GM12878 (cell line): ENCODE results near the gene OMP. TPM values are rescaled to one million over a fixed set of nuclear protein-coding genes. Genes with fewer than 3 reads are reported as not detected.

Source experiments
- ATAC-seq: fragments of 200-7000 bp; cut with Tn5 transposase; 3 replicates; pipeline ENCODE4 v1.9.1; 2020; ENCODE audit warnings: mild to moderate bottlenecking, moderate library complexity
- BruUV-seq: library from RNA; stranded (reverse); fragments of 400-500 nt; replicated peaks from 2 replicates; lab custom pipeline; 2021; lab: Mats Ljungman, UMichigan
- CTCF ChIA-PET: fragments of 300-600 bp; sonication (Branson Sonifier 250); formaldehyde crosslinking; extraction: SDS; loops from one replicate; lab custom pipeline; 2021; ENCODE audit warnings: inconsistent platforms; lab: Yijun Ruan, JAX
- POLR2A ChIA-PET: fragments of 350-600 bp; formaldehyde crosslinking; extraction: SDS; loops from one replicate; lab custom pipeline; 2021; ENCODE audit warnings: inconsistent platforms; lab: Charles Lee
- RAD21 ChIA-PET: fragments of 300-600 bp; sonication (Branson Sonifier 250); formaldehyde crosslinking; loops from one replicate; lab custom pipeline; 2023; ENCODE audit warnings: antibody characterized with exemption; ENCODE audit not compliant: unreplicated experiment; lab: Charles Lee
- SMC1A ChIA-PET: fragments of 300-600 bp; sonication (Branson Sonifier 250); formaldehyde crosslinking; loops from one replicate; lab custom pipeline; 2023; ENCODE audit not compliant: unreplicated experiment, uncharacterized antibody; lab: Charles Lee
- DNase-seq: peaks from one replicate; pipeline ENCODE4 v3.0.0-alpha.2; 2011; ENCODE audit warnings: low read depth, low spot score
- FAIRE-seq: peaks from 3 replicates; lab custom pipeline; 2011; peaks lifted over from hg19 to GRCh38; lab: Jason Lieb, UNC
- H2AFZ ChIP-seq: 2 replicates; pipeline ENCODE4 v1.6.0; 2011; ENCODE audit warnings: low read depth, low read length, control low read depth; ENCODE audit not compliant: control insufficient read depth
- H3K27ac ChIP-seq: 2 replicates; pipeline ENCODE4 v1.5.1; 2011; ENCODE audit warnings: control low read depth; ENCODE audit not compliant: control insufficient read depth, insufficient read depth
- H3K27me3 ChIP-seq, 2 experiments: replicated peaks in 1 of 2; 2 replicates each; pipeline versions ENCODE4 v1.6.0 to v1.6.1; 2011; ENCODE audit warnings: low read length in 1 of 2; ENCODE audit not compliant: control insufficient read depth in 2 of 2, insufficient read depth in 2 of 2
- H3K36me3 ChIP-seq, 2 experiments: 2 replicates each; pipeline ENCODE4 v1.5.1; 2011; ENCODE audit warnings: low read length in 1 of 2; ENCODE audit not compliant: control insufficient read depth in 2 of 2, insufficient read depth in 2 of 2
- H3K4me1 ChIP-seq: 2 replicates; pipeline ENCODE4 v1.6.1; 2011; ENCODE audit warnings: mild to moderate bottlenecking, low read length, moderate library complexity, mixed read lengths; ENCODE audit not compliant: control insufficient read depth, insufficient read depth
- H3K4me2 ChIP-seq: 2 replicates; pipeline ENCODE4 v1.6.0; 2011; ENCODE audit warnings: control low read depth; ENCODE audit not compliant: control insufficient read depth, insufficient read depth
- H3K4me3 ChIP-seq: fragments of 200-600 bp; sonication (generic); 2 replicates; pipeline ENCODE4 v1.5.1; 2016
- H3K79me2 ChIP-seq: 2 replicates; pipeline ENCODE4 v1.6.0; 2011; ENCODE audit warnings: low read length; ENCODE audit not compliant: control insufficient read depth, insufficient read depth
- H3K9ac ChIP-seq: 2 replicates; pipeline ENCODE4 v1.8.0; 2011; ENCODE audit warnings: low read length, control low read depth, mixed read lengths; ENCODE audit not compliant: control insufficient read depth, insufficient read depth
- H3K9me3 ChIP-seq: replicated peaks from 3 replicates; pipeline ENCODE4 v1.5.1; 2011; ENCODE audit warnings: mild to moderate bottlenecking, low read length; ENCODE audit not compliant: control insufficient read depth, insufficient read depth
- H4K20me1 ChIP-seq: 2 replicates; pipeline ENCODE4 v1.6.0; 2011; ENCODE audit not compliant: control insufficient read depth, insufficient read depth
- MYC ChIP-seq: IDR thresholded peaks from 2 replicates; pipeline ENCODE4 v1.6.1; 2011; ENCODE audit warnings: mild to moderate bottlenecking, low read length, moderate library complexity, inconsistent platforms; ENCODE audit not compliant: insufficient read depth, insufficient replicate concordance, insufficient read length, severe bottlenecking
- NBN ChIP-seq: fragments of 450-650 bp; IDR thresholded peaks from 2 replicates; pipeline ENCODE4 v1.6.1; 2016
- POLR2AphosphoS5 ChIP-seq: IDR thresholded peaks from 2 replicates; pipeline ENCODE4 v1.6.1; 2011; ENCODE audit warnings: mild to moderate bottlenecking, low read length, inconsistent platforms
- SUZ12 ChIP-seq: fragments of 200-600 bp; sonication (generic); IDR thresholded peaks from one replicate; pipeline ENCODE4 v1.6.1; 2018; ENCODE audit warnings: antibody characterized with exemption, mild to moderate bottlenecking; ENCODE audit not compliant: unreplicated experiment
- YBX1 ChIP-seq: fragments of 450-650 bp; IDR thresholded peaks from 2 replicates; pipeline ENCODE4 v1.6.1; 2016; ENCODE audit warnings: antibody characterized with exemption
- ZBTB33 ChIP-seq: fragments of 450-650 bp; IDR thresholded peaks from 2 replicates; pipeline ENCODE4 v1.6.1; 2017; ENCODE audit warnings: mild to moderate bottlenecking
- ZNF274 ChIP-seq: IDR thresholded peaks from one replicate; pipeline ENCODE4 v1.8.0; 2011; ENCODE audit not compliant: insufficient read length, insufficient read depth
- WGBS: methylation state at CpG from one replicate; pipeline ENCODE4 v1.1.6; 2016; ENCODE audit warnings: low lambda C conversion rate; ENCODE audit not compliant: insufficient replicate concordance, insufficient coverage; ENCODE audit errors: missing lambda C conversion rate; 5-methylcytosine and 5-hydroxymethylcytosine counted together
- in situ Hi-C: fragments of 300-500 bp; cut with MboI; formaldehyde crosslinking; loops from 9 replicates; pipeline ENCODE4 v1.14.3; 2018; ENCODE audit warnings: mixed read lengths
- intact Hi-C: fragments of 100-400 bp; cut with micrococcal nuclease; formaldehyde crosslinking; loops from one replicate; pipeline ENCODE4 v1.14.2; 2022; ENCODE audit not compliant: unreplicated experiment
- polyA plus RNA-seq, 11 experiments: library from polyadenylated mRNA; depleted of rRNA in 4 of 11; unstranded in 6 of 11; stranded (reverse) in 5 of 11; fragments of >200 nt; fragmentation: Nextera tagmentation in 4 of 11; fragmentation: Illumina TruSeq in 1 of 11; extraction: Ambion mirVana in 4 of 11; extraction: Trizol in 1 of 11; gene quantifications; 1 replicate in 1 of 11; 2 replicates in 10 of 11; pipeline versions ENCODE4 v1.2.1 to v1.2.3, GENCODE V29; 2011 to 2016; ENCODE audit warnings: inconsistent platforms in 2 of 11, missing spikeins in 2 of 11, low read depth in 1 of 11
- total RNA-seq, 4 experiments: library from RNA; depleted of rRNA in 3 of 4; stranded (reverse); fragments of >200 nt in 3 of 4; fragmentation: Illumina TruSeq in 1 of 4; extraction: Trizol in 1 of 4; gene quantifications; 2 replicates each; pipeline versions ENCODE4 v1.2.1 to v1.2.3, GENCODE V29; 2013 to 2021

Gene OMP
- total and polyA plus RNA-seq, 10 of the 15 experiments (the other 5 are each of a cell fraction or from before 2014, with no cell fraction given): not detected

DNA sequence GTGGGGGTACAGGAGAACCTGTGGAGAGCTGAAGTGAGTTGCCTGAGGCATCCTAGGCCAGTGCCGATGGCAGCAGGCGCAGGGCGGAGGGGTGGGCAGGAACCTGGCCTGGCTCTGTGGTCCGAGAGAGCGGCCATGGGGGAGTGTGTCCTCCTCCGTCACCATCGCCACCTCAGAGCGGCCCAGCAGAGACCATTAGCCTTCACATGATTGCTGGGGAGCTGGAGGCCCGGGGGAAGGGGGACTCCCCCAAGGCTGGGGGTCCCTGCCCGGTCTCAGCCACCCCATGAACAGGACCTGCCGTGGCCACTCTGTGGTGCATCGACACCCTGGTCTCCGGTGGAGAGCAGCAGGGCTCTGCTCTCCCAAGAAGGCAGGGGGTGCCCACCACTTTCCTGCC, 4.1 kb downstream of the OMP start:
- H3K4me1 ChIP-seq: no peaks in the 10 kb centered on the region
- in situ Hi-C loops (no loop called here), intact Hi-C loops (loop anchor here (10.0 kb wide), 1 partner anchor 372 kb away; no protein-coding TSS in a partner anchor)
- H3K36me3 ChIP-seq: no peaks in the 10 kb centered on the region
- no peak for ATAC-seq
- peaks cover 0 to 2% of the 10 kb centered on the region in 2 experiments; a peak in 2 of 4 replicates for H3K27me3 ChIP-seq
- no peak for DNase-seq
- CTCF ChIA-PET: interaction anchor here (1.5 kb wide), 1 partner anchor 21 kb away, joined by 4 read pairs; no protein-coding TSS in a partner anchor
- RAD21 ChIA-PET: interaction anchor here (0.5 kb wide), 1 partner anchor 131 kb away, joined by 3 read pairs; no protein-coding TSS in a partner anchor
- H3K9ac ChIP-seq: no peak overlapping the region
- no peak overlapping the region for H2AFZ ChIP-seq
- no peaks in the 10 kb centered on the region for H3K79me2 ChIP-seq
- no TSS peak for BruUV-seq
- POLR2A ChIA-PET: no interaction called here
- WGBS: 44% methylated on average over 13 of the region's 13 CpGs
- no peak overlapping the region for H3K4me2 ChIP-seq
- SMC1A ChIA-PET: no interaction called here
- no peak overlapping the region for H3K4me3 ChIP-seq
- TF ChIP-seq ZBTB33 (no peak), POLR2AphosphoS5 (no peak), NBN (no peak), MYC (no peak), ZNF274 (no peak), YBX1 (no peak), SUZ12 (no peak)
- no peaks in the 10 kb centered on the region for H4K20me1 ChIP-seq
- no peak overlapping the region for H3K27ac ChIP-seq
- FAIRE-seq: no peak
- no peaks in the 10 kb centered on the region for H3K9me3 ChIP-seq
